Panc1 (cell line): Measurements from ENCODE around the gene SLC2A1.

Experiments
- CTCF ChIP-seq: fragments of 450-650 bp; IDR thresholded peaks from 2 replicates; pipeline ENCODE4 v1.5.1; 2017; ENCODE audit warnings: mild to moderate bottlenecking
- POLR2AphosphoS5 ChIP-seq: IDR thresholded peaks from 2 replicates; pipeline ENCODE4 v1.6.1; 2012; ENCODE audit warnings: mild to moderate bottlenecking, low read depth, low read length, moderate library complexity
- REST ChIP-seq, 2 experiments: IDR thresholded peaks; 2 replicates each; pipeline ENCODE4 v1.6.1; 2011 to 2012; ENCODE audit warnings: low read depth in 2 of 2, control low read depth in 1 of 2, low read length in 1 of 2, mild to moderate bottlenecking in 1 of 2, moderate library complexity in 1 of 2; ENCODE audit not compliant: insufficient read depth in 1 of 2

- TF ChIP-seq CTCF (no peak), POLR2AphosphoS5 (no peak), REST (IDR thresholded peaks at IDR 0.05; ENCODE audit: insufficient read depth in 1 of 2, low read depth in 2 of 2, low read length in 1 of 2) (no peak)
These were observed 22.2 kb downstream of the SLC2A1 start for GRCh38 chr1:42936309-42937078.
